HEK293 (cell line): Measurements from ENCODE around the gene RPP30.
A peak's percentile ranks its signal among the peaks of the same experiment; 100 is the strongest.

Experiments used
- CTCF ChIA-PET: fragments of 350-600 bp; formaldehyde crosslinking; extraction: SDS; loops from one replicate; lab custom pipeline; 2021; ENCODE audit warnings: antibody characterized with exemption; lab: Yijun Ruan, JAX
- POLR2A ChIA-PET: fragments of 300-600 bp; formaldehyde crosslinking; extraction: SDS; loops from one replicate; lab custom pipeline; 2020; ENCODE audit warnings: antibody characterized with exemption, inconsistent platforms; lab: Yijun Ruan, JAX
- H3K27ac ChIP-seq: fragments of 200-500 bp; sonication (Bioruptor generic); 2 replicates; pipeline ENCODE4 v1.5.1; 2014; ENCODE audit warnings: low read depth, low read length, control low read depth, inconsistent platforms; ENCODE audit errors: extremely low read depth
- H3K36me3 ChIP-seq, 2 experiments: fragments of 200-500 bp in 1 of 2; sonication (Bioruptor generic) in 1 of 2; 1 replicate in 1 of 2; 2 replicates in 1 of 2; pipeline ENCODE4 v1.5.1; 2014 to 2017; ENCODE audit warnings: inconsistent platforms in 2 of 2, low read length in 2 of 2; ENCODE audit not compliant: control insufficient read depth in 2 of 2, insufficient read depth in 1 of 2
- H3K4me1 ChIP-seq: fragments of 200-500 bp; sonication (Bioruptor generic); 2 replicates; pipeline ENCODE4 v1.5.1; 2014; ENCODE audit warnings: mild to moderate bottlenecking, low read length, inconsistent platforms; ENCODE audit not compliant: control insufficient read depth, insufficient read depth
- H3K4me3 ChIP-seq: 2 replicates; pipeline ENCODE4 v1.5.1; 2011; ENCODE audit warnings: low read depth, mild to moderate bottlenecking, control low read depth, low read length, moderate library complexity
- H3K9me3 ChIP-seq: fragments of 200-500 bp; sonication (Bioruptor generic); 2 replicates; pipeline ENCODE4 v1.5.1; 2014; ENCODE audit warnings: low read depth, low read length, inconsistent platforms; ENCODE audit not compliant: control insufficient read depth, insufficient read depth
- ELK4 ChIP-seq: IDR thresholded peaks from 2 replicates; pipeline ENCODE4 v1.6.1; 2011; ENCODE audit warnings: mild to moderate bottlenecking, low read depth, low read length, borderline replicate concordance
- GLIS1 ChIP-seq: fragments of 450-650 bp; formaldehyde crosslinking; IDR thresholded peaks from 2 replicates; pipeline ENCODE4 v1.5.1; 2016; ENCODE audit warnings: missing biosample characterization, missing genetic modification characterization
- KLF1 ChIP-seq: fragments of 450-650 bp; formaldehyde crosslinking; IDR thresholded peaks from 2 replicates; pipeline ENCODE4 v1.5.1; 2016; ENCODE audit warnings: missing biosample characterization, missing genetic modification characterization
- MEIS1 ChIP-seq: sonication (generic); formaldehyde crosslinking; IDR thresholded peaks from 2 replicates; pipeline ENCODE4 v1.8.1; 2022; ENCODE audit warnings: missing genetic modification reagents, mild to moderate bottlenecking, borderline replicate concordance
- SP7 ChIP-seq: fragments of 450-650 bp; formaldehyde crosslinking; IDR thresholded peaks from 2 replicates; pipeline ENCODE4 v1.5.1; 2016; ENCODE audit warnings: missing biosample characterization, missing genetic modification characterization
- YY1 ChIP-seq: fragments of 450-650 bp; formaldehyde crosslinking; IDR thresholded peaks from 2 replicates; pipeline ENCODE4 v1.5.1; 2018; ENCODE audit warnings: missing biosample characterization, missing genetic modification characterization
- ZBTB26 ChIP-seq: fragments of 450-650 bp; formaldehyde crosslinking; optimal IDR thresholded peaks from 2 replicates; pipeline ENCODE3; 2016; ENCODE audit warnings: missing biosample characterization, mild to moderate bottlenecking, missing genetic modification characterization
- ZBTB44 ChIP-seq: fragments of 450-650 bp; IDR thresholded peaks from 2 replicates; pipeline ENCODE4 v1.5.1; 2018; ENCODE audit warnings: missing biosample characterization, mild to moderate bottlenecking, missing genetic modification characterization
- ZNF148 ChIP-seq: fragments of 450-650 bp; formaldehyde crosslinking; IDR thresholded peaks from 2 replicates; pipeline ENCODE4 v1.5.0; 2017; ENCODE audit warnings: missing biosample characterization, missing genetic modification characterization, borderline replicate concordance
- ZNF184 ChIP-seq: fragments of 450-650 bp; IDR thresholded peaks from 2 replicates; pipeline ENCODE4 v1.5.1; 2018; ENCODE audit warnings: missing biosample characterization, mild to moderate bottlenecking, missing genetic modification characterization
- ZNF280C ChIP-seq: fragments of 450-650 bp; formaldehyde crosslinking; IDR thresholded peaks from 2 replicates; pipeline ENCODE4 v1.5.1; 2016; ENCODE audit warnings: missing biosample characterization, missing genetic modification characterization
- ZNF518A ChIP-seq: fragments of 450-650 bp; formaldehyde crosslinking; conservative IDR thresholded peaks from 2 replicates; pipeline ENCODE4 v1.5.1; 2016; ENCODE audit warnings: low read depth, missing biosample characterization, missing genetic modification characterization
- ZNF530 ChIP-seq: fragments of 450-650 bp; formaldehyde crosslinking; IDR thresholded peaks from 2 replicates; pipeline ENCODE4 v1.5.1; 2016; ENCODE audit warnings: low read depth, missing biosample characterization, missing genetic modification characterization
- ZNF544 ChIP-seq: fragments of 450-650 bp; formaldehyde crosslinking; IDR thresholded peaks from 2 replicates; pipeline ENCODE4 v1.5.0; 2017; ENCODE audit warnings: missing biosample characterization, missing genetic modification characterization
- ZNF585B ChIP-seq: fragments of 450-650 bp; formaldehyde crosslinking; IDR thresholded peaks from 2 replicates; pipeline ENCODE4 v1.5.1; 2016; ENCODE audit warnings: missing biosample characterization, missing genetic modification characterization

RPP30 gene

GRCh38 chr10:90925079-90926029, 53.6 kb downstream of the RPP30 start:
- TF ChIP-seq ELK4 (no peak), ZBTB44 (tag by site-specific recombination) (no peak), SP7 (no peak), YY1 (no peak), GLIS1 (tag by site-specific recombination) (peak; percentile 80)
- Histone ChIP-seq H3K36me3 (no peaks in the 10 kb centered on the region), H3K27ac (no peak overlapping the region), H3K9me3 (no peaks in the 10 kb centered on the region), H3K4me1 (no peaks in the 10 kb centered on the region), H3K4me3 (no peak overlapping the region)
- ChIA-PET CTCF (no interaction called here), POLR2A (no interaction called here)

GRCh38 chr10:90927293-90927692, 55.5 kb downstream of the RPP30 start:
- TF ChIP-seq ZNF518A (tag by site-specific recombination) = no peak
- TF ChIP-seq ZNF544 (tag by site-specific recombination) = no peak
- TF ChIP-seq ZNF184 (tag by site-specific recombination) = no peak
- TF ChIP-seq ZBTB26 (tag by site-specific recombination) = no peak
- TF ChIP-seq ZNF530 (tag by site-specific recombination) = no peak
- no peak for TF ChIP-seq ZNF585B (tag by site-specific recombination)
- TF ChIP-seq ZNF280C (tag by site-specific recombination) = no peak
- TF ChIP-seq KLF1 = no peak
- no peak for TF ChIP-seq ZNF148
- no peak for TF ChIP-seq MEIS1
- ChIA-PET POLR2A (no interaction called here), CTCF (interaction anchor here (0.5 to 0.8 kb wide), 3 partner anchors 8 to 48 kb away, joined by 3 to 4 read pairs (median 3); no protein-coding TSS in a partner anchor)
- Histone ChIP-seq H3K36me3 (no peaks in the 10 kb centered on the region), H3K4me3 (no peak overlapping the region), H3K27ac (no peak overlapping the region), H3K4me1 (0 out of 2 replicates have a peak, but pooled peaks cover 3% of the 10 kb centered on the region), H3K9me3 (no peaks in the 10 kb centered on the region)
